ENCODE results near the gene PISD. TPM values are rescaled to one million over a fixed set of nuclear protein-coding genes. Genes with fewer than 3 reads are reported as not detected.

Gene PISD
- total and polyA plus RNA-seq, 2 donors from 2014 or later = 27.3 to 64.9 TPM

DNA sequence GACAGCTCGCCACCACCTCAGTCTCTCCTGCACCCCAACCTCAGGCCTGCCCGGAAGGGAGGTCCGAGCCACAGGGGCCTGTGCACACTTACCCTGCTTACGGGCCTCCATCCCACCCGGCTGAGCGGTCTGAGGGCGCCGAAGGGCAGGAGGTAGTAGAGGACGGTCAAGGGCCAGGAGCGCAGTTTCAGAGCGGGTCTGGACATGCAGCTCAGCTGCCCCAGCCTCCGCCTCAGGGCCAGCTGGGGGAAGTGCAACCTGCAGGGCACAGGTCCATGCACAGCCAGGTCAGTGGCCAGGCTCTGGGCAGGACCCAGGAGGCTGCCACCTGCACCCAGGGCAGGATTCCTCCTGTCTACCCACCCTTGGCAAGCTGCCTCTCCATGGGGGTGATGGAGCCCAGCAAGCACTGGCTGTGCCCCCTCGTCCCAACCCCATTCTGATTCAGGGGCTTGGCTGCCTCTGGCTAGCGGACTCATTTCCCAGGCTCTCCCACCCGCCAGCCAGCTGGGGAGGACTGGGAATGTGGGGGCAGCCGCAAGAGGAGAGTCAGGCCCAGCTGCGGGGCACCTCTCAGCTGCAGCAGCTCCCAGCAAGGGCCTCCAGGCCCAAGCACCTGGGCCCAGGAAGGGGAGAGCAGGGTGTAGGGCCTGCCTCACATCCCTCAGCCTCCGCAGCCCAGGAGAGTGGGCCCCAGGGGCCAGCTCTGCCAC, 38.3 kb downstream of the PISD start:
- FAIRE-seq = no peak
- Histone ChIP-seq H3K27me3 (ENCODE audit: control insufficient read depth, insufficient read depth, low read length) (no peaks in the 10 kb centered on the region), H3K36me3 (ENCODE audit: control insufficient read depth in 2 of 3, insufficient read depth in 3 of 3, low read length in 3 of 3) (peaks cover 0 to 18% (median 7%) of the 10 kb centered on the region in 3 donors), H3K9me3 (ENCODE audit: control insufficient read depth in 2 of 3, insufficient read depth in 1 of 3, low read length in 3 of 3) (no peaks in the 10 kb centered on the region), H3K4me3 (ENCODE audit: low read length in 3 of 3) (no peak overlapping the region), H3K9ac (ENCODE audit: low read length in 3 of 3) (no peak overlapping the region), H3K27ac (ENCODE audit: low read depth in 2 of 2, low read length in 2 of 2) (no peak overlapping the region), H3K4me1 (ENCODE audit: control insufficient read depth in 2 of 3, insufficient read depth in 2 of 3, low read depth in 1 of 3, low read length in 3 of 3) (peaks cover 0 to 26% (median 0%) of the 10 kb centered on the region in 3 donors)
- TF ChIP-seq, protein P1, sequence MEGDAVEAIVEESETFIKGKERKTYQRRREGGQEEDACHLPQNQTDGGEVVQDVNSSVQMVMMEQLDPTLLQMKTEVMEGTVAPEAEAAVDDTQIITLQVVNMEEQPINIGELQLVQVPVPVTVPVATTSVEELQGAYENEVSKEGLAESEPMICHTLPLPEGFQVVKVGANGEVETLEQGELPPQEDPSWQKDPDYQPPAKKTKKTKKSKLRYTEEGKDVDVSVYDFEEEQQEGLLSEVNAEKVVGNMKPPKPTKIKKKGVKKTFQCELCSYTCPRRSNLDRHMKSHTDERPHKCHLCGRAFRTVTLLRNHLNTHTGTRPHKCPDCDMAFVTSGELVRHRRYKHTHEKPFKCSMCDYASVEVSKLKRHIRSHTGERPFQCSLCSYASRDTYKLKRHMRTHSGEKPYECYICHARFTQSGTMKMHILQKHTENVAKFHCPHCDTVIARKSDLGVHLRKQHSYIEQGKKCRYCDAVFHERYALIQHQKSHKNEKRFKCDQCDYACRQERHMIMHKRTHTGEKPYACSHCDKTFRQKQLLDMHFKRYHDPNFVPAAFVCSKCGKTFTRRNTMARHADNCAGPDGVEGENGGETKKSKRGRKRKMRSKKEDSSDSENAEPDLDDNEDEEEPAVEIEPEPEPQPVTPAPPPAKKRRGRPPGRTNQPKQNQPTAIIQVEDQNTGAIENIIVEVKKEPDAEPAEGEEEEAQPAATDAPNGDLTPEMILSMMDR (IDR thresholded peaks at IDR 0.05; ENCODE audit: borderline replicate concordance, extremely low read depth, insufficient read depth) = no peak
- intact Hi-C loops (cut with DNase I) = no loop called here
- DNase-seq = peak in 2 of 5 donors; percentile 43 to 60

DNA sequence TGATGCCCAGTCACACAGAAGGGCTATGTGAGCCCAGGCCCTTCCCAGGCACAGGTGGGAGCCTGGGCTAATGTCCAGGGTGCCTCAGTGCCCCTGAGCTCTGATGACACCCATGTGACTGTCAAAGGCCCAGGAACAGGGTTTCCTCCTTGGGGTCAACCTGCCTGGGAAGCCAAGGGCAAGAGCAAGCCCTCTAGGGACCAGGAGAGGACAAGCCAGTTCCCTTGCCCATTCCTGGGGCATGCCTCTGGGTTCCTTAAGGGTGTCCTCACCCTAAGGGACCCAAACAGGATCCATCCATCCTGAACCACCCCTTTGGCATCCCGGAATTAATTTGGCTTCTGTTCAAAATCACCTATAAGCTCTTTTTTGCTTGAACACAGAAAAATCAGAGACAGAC, 39.0 kb downstream of the PISD start:
- Histone ChIP-seq H3K36me3 (ENCODE audit: control insufficient read depth in 2 of 3, insufficient read depth in 3 of 3, low read length in 3 of 3) (peaks cover 0 to 23% (median 10%) of the 10 kb centered on the region in 3 donors), H3K4me1 (ENCODE audit: control insufficient read depth in 2 of 3, insufficient read depth in 2 of 3, low read depth in 1 of 3, low read length in 3 of 3) (peaks cover 0 to 21% (median 0%) of the 10 kb centered on the region in 3 donors), H3K27ac (ENCODE audit: low read depth in 2 of 2, low read length in 2 of 2) (no peak overlapping the region), H3K9ac (ENCODE audit: low read length in 3 of 3) (no peak overlapping the region), H3K9me3 (ENCODE audit: control insufficient read depth in 2 of 3, insufficient read depth in 1 of 3, low read length in 3 of 3) (no peaks in the 10 kb centered on the region), H3K4me3 (ENCODE audit: low read length in 3 of 3) (no peak overlapping the region), H3K27me3 (ENCODE audit: control insufficient read depth, insufficient read depth, low read length) (no peaks in the 10 kb centered on the region)
- FAIRE-seq (no peak), DNase-seq (no peak)
- TF ChIP-seq, protein P1 (IDR thresholded peaks at IDR 0.05; ENCODE audit: borderline replicate concordance, extremely low read depth, insufficient read depth) = no peak
- intact Hi-C loops (cut with DNase I) = no loop called here

DNA sequence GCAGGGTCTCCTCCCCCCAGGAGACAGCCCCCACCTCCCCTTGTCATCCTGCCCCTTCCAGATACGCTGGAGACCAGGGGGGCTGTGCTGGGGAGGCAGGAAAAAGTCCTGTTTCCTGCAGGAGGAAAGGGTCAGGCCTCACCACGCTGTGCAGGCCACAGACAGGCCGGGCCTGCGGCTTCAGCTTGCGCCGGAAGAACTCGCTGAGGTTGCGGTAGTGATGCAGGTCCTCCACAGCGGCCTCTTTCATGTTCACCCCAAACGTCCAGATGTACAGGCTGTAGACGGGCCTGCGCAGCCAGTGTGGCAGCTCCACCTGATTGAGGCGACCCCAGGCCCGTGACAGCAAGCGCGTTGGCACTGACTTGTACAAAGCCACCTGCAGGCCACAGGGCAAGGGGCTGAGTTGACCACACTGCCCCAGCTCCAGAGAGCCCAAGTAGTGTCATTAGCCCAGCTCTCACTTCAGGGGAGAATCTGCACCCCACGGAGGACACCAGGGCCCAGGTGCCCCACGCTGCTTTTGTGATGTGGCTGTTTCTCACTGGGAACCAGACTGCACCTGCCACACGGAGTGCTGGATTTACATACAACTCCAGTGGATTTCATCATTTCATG, 40.4 kb downstream of the PISD start:
- TF ChIP-seq, protein P1 (IDR thresholded peaks at IDR 0.05; ENCODE audit: borderline replicate concordance, extremely low read depth, insufficient read depth) = no peak
- H3K9me3 ChIP-seq (ENCODE audit: control insufficient read depth in 2 of 3, insufficient read depth in 1 of 3, low read length in 3 of 3) = no peaks in the 10 kb centered on the region
- peaks cover 0 to 23% (median 10%) of the 10 kb centered on the region in 3 donors for H3K36me3 ChIP-seq (ENCODE audit: control insufficient read depth in 2 of 3, insufficient read depth in 3 of 3, low read length in 3 of 3)
- intact Hi-C loops (cut with DNase I) = no loop called here
- H3K4me1 ChIP-seq (ENCODE audit: control insufficient read depth in 2 of 3, insufficient read depth in 2 of 3, low read depth in 1 of 3, low read length in 3 of 3) = peaks cover 0 to 8% (median 0%) of the 10 kb centered on the region in 3 donors
- no peak overlapping the region for H3K4me3 ChIP-seq (ENCODE audit: low read length in 3 of 3)
- FAIRE-seq (no peak), DNase-seq (no peak)
- H3K27me3 ChIP-seq (ENCODE audit: control insufficient read depth, insufficient read depth, low read length) = no peaks in the 10 kb centered on the region
- H3K9ac ChIP-seq (ENCODE audit: low read length in 3 of 3) = no peak overlapping the region
- H3K27ac ChIP-seq (ENCODE audit: low read depth in 2 of 2, low read length in 2 of 2) = no peak overlapping the region
